CD1c-positive myeloid dendritic cell (primary cell): ENCODE measurements around the gene TMEM120A.
A peak's percentile ranks its signal among the peaks of the same experiment; 100 is the strongest.

Experiments
- DNase-seq: peaks from one replicate; pipeline ENCODE4 v3.0.0-alpha.2; 2016; ENCODE audit errors: extremely low spot score

The TMEM120A gene

DNA sequence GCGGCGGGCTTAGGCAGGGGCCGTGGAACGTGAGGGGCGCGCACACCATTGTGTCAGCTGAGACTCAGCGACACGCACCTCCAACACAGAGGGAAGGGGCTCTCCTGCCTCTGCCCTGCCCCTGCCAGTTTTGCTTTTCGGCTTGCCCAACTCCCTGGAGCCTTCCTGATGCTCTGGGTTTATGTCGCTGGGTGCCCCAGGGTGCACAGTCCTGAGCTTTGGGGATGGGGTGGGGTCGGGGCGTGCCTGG, 13.3 kb downstream of the TMEM120A start:
- DNase-seq = no peak

DNA sequence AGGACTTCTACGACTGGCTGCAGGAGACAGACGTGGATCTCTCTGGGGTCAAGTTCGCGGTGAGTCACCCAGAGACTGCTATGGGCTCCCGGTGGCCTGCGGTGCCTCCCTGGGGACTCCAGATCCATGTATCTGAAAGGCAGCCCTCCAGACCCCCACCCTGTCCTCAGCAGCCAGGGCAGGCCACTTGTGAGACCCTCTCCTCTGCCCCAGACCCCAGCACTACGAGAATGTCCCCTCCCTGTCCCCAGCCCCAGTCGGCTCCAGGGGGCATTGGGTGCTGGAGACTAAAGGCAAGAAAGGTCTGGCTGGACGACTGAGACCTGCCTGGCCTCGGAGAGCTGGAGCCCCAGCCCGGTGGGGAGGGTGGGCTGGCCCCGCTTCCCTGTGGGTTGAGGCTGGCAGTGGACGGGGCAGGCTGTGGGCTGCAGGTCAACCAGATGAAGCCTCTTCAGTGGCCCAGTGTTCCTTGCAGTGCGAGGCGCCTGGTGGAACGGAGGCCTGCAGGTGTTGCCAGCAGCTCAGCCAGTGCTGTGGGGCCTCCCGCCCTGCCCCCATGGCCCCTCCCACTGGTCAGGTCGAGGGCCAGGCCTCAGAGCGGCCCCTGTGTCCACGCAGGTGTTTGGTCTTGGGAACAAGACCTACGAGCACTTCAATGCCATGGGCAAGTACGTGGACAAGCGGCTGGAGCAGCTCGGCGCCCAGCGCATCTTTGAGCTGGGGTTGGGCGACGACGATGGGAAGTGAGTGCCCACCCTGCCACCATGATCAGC, 13.8 kb downstream of the TMEM120A start:
- no peak for DNase-seq

DNA sequence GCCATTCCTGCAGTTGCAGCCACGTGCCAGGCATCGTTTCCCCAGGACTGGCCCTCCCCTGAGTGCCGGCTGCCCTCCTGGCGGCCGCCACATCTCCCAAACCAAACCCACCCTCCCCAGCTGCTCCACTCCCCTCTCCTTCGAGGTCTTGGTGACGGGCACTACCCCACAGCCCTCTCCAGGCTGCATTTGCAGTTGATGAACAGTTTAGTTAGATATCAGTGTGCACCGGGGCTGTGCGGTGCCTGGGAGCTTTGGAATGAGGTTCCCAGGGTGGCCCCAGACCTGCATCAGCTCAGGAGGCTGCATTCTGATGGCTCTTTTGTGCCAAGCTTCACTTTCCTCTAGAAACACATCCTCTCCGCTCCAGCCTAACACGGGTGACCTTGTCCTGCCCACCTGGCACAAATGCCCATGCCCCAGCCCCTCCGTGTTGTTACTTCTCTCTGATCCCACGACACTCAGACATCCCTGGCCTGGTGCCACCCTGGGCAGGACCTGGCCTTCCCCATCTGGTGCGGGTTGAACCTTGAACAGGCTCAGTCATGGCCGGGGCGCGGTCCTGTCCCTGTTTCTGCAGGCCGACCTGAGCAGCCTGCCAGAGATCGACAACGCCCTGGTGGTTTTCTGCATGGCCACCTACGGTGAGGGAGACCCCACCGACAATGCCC, 14.5 kb downstream of the TMEM120A start:
- no peak for DNase-seq

DNA sequence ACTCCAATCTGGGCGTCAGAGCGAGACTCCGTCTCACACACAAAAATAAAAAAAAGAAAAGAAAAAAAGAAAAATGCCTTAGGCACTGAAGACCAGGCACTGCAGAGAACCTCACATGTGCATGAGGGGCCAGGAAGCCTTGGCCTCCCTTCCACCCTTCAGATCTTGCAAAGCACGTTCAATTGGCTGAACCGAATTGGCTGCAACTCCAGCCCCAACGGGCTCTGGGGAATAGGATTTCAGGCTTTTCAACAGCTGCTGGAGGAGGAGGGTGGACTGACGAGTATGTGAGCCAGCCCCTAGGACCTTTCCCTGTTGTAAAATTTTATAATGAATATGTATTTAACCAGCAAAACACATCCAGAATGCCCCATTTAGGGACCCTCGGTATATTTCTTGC, 16.7 kb downstream of the TMEM120A start:
- DNase-seq = no peak

DNA sequence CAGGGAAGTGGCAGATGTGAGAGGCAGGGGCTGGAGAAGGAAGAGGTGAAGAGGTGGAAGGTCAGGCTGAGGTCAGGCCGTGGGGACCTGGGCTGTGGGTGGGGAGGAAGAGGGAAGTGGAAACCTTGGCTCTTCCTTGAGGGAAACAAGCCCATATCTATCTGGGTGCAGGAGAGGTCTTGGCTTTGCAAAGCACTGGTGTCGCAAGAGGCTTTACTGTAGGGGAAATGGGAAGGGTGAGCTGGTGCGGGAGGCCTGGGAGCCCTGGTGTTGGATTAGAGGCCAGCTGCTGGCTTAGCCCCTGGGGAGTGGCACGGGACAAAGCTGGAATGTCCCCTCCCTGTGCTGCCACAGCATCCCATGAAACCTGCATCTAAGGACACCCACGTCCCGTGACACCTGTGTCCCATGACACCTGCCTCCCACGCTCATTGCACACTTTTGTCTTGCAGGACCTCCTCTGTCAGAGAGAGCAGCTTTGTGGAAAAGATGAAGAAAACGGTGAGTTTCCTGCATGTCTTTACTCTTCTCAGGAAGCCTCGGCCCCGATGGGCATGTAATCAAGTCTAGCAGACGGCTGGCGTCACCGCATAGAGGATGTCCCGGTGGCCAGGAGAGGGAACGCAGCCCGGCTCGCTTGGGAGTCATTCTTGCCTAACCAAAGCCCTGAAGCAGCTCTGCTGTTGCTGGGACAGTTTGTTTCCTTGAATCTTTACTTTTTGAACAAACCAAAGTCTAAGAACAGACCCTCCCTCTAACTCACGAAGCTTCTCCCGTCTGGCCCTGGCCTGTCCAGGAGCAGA, 22.2 kb downstream of the TMEM120A start:
- DNase-seq = peak; percentile 86

DNA sequence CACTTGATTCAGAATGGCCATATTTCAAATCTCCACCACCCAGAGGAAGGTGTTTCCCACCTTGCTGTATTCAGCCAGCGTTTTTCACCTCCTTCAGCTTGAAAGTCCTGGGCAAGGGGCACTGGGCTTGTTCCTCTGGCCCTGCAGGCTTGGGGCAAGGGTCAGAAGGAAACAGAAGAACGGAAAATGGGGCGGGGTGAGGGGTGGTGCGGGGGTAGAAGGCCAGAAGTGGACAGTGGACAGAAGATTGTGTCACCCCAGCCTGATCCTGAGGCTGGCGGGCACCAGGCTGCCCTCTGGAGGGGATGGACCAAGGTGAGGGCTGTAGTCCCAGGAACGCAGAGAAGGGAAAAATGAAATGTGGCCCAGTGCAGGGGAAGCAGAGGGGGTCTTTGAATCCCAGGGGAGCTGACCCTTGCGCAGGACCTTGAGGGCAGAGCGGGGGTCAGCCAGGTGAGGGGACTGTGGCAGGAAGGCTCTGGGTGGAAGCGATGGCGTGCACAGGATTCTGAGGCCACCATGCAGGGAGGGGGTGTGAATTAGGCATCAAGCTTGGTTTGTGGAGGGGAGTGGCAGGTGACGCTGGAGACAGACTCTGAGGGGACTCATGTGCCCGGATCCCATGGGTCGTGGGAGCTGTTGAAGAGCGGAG, 23.0 kb downstream of the TMEM120A start:
- DNase-seq = no peak

DNA sequence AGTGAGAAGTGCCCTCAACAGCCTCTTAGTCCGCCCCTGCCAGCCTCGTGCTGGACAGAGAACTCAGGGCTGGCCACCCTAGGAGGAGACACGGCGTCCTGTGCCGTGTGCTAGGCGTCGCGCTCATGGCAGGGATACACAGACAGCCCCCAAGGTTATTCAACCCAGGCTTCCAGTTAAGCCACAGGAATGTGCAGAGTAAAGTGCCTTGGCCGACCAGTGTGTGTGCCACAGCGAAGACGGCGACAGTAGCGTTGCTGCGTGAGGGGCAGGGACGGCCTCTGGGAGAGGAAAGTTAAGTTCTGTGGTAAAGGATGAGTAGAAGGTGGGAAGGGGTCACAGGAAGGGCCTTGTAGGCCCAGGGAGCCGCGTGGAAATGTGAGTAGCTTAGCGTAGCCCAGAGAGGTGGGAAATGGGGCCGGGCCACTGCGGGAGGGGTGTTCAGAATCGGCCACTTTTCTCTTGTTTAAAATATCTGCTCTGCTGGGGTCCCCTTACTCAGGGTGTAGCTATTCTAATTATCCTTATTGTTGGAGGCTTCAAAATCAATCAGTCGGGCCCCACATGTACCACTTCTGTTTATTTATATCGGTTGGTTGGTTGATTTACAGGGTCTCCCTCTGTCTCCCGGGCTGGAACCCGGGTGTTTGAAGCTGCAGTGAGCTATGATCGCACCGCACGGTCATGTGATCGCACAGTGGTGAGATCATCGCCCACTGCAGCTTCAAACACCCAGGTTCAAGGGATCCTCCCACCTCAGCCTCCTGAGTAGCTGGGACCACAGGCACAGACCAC, 24.5 kb downstream of the TMEM120A start:
- DNase-seq = no peak

DNA sequence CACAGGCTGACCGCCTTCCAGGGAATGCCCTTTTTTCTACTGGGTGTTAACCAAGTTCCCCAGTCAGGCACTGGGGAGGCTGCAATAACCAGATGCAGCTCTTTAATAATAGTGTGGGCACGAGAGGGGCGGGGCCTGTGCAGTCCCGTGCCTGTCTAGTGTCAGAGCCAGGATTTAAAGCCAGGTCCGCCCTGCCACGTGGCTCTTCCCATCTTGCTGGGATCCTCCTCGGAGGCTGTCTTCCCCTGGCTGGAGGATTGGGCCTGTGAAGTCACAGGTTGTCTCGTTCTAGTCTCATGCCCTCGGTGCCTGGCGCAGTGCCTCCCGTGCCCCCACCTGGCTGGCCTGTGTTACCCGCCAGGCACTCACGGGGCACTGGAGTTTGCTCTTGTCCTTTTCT, 25.2 kb downstream of the TMEM120A start:
- no peak for DNase-seq

DNA sequence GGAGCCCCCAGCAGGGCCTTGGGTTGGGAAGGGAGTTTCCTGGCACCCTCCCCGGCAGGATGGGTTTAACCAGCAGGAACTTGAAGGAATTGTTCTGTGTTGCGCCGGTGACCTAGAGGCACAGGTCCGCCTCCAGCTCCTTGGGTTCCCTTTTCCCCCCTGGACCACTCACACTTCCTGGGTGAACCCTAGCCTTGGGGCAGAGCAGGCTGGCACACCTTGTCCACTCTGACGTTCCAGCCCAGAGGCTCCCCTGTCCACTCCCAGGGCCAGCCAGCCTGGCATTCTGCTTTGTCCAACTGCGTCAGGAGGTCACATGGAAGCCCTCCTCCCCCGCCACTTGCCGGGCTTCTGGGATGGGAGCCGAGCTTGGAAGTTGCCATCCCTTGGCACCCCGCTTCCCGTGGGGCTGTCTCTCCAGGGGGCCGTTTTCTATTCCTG, 25.8 kb downstream of the TMEM120A start:
- DNase-seq = no peak

DNA sequence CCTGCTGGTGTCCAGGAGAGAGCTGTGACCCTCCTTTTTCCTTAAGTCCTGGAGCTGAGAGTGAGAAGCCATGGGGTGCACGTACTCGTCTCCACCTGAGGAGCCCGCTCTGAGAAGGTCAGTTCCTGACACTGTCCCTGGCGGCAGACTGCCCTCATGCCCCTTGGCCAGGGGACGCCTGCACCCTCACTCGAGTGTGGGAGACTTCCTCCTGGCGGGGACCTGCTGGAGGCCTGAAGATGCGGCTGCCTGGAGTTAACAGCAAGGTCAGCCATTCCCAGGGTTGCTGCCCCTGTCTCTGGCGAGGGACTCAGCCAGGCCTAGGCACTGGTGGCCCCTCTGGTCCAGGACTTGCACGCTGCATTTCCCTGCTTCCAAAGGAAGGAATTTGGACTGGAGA, 26.4 kb downstream of the TMEM120A start:
- peak; percentile 48 for DNase-seq

DNA sequence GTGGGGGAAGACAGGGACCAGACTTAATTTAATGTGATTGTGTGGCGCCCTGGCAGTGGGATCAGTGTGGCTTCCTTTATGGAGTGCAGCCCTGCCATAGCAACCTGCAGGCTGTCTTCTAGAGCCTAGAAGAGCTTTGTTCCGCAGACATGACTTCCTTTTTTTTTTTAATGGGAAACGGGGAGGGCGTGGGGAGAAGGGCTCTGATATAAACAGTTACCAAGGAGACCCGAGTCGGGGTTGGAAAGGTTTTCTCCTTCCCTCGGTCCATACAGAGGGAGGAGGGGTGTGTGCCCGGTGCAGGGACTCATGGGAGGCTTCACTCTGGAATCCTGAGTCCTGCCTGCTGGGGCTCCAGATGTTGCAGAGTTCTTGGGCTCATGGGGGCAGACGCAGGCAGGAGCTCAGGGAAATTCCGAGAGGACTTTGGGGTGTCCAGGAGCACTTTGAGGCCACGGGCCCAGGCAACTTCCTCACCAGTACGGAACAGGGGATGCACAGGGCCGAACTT, 26.9 kb downstream of the TMEM120A start:
- DNase-seq = peak; percentile 82

DNA sequence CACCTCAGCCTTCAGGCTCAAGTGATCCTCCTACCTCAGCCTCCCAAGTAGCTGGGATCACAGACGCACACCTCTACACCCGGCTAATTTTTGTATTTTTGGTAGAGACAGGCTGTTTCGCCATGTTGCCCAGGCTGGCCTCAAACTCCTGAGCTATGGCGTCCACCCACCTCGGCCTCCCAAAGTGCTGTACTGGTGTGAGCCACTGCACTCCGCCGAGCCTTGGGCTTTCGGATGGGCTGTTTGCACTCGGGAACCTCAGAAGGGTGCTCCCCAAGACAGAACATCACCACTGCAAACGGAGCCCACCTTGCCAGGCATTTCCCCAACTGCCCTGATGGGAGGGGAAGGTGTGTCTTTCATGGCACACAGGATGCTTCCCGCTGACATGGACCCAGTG, 27.3 kb downstream of the TMEM120A start:
- DNase-seq = no peak

DNA sequence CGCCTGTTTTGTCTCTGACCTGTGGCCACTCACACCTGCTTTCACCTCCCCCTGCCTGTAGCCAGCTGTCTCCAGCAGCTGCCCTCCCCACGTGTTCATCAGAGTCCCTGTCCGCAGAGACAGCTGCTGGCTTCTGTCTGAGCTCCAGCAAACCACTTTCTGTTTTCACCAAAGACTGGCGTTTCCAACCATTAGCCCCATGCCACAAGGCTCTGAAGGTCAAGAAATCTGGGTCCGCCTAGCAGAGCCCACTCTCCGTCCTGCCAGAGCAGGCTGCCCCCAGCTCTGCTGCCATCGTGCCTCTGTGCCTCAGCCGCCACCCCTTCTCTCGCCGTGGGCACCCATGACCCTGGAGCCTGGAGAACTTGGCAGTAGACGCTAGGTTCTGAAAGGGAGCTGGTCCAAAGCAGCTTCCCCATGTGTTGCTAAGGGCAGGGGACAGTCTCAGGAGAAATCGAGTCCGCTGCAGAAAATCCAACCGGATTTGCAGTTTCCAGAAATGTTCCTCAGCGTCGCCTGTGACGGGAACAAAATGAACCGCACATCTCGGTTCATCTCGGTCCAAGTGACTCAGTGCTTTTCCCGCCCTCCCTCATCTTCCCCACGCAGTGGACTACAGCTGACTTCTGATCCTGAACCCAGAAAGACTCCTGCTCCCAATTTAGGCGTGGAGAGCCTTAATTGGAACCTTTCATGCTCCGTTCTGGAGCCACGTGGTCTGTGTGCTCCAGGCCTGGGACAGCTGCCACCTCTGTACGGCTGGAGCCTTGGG, 28.0 kb downstream of the TMEM120A start:
- no peak for DNase-seq

DNA sequence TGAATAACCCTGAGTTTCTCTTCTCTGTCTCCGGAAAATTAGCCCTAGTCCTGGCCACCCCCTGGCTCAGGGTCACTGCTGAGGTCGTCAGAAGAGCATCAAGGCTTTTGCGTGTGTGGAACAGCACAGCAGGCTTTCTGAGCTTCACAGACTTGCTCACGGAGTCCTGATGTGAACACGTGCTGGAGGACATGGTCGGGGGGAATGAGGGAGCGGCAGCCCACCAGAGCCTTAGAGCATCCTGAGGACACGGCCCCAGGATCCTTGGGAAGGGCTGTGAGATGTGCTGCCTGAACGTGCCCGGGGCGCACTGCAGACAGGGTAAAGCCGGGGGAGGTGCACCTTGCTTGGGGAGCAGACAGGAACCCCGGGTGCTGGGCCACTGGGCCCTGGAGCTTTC, 28.8 kb downstream of the TMEM120A start:
- no peak for DNase-seq

DNA sequence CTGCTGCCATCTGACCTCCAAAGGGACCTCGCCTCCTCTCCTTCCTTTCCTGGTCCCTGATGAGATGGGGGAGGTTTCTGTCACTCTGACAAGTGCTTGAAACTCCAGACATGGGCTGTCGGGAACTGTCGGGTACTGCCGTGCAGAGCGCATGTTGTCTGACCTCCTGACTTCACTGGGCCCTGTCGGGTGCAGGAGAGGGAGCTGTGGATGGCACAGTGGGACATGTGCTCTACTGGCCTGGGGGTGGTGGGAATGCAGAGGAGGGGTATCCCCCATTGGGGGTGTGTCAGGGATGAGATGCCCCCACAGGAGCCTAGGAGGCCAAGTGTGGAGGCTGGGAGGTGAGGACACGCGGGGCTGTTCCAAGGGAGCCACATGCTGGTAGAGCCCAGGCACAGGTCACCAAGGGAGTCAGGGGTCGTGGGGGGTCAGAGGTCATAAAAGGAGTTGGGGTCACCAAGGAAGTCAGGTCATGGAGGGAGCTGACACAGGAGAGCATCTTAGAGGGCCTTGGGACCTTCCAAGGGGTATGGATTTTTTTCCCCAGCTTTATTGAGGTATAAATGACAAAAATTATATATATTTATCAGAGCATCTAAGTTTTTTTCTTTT, 30.9 kb downstream of the TMEM120A start:
- no peak for DNase-seq

DNA sequence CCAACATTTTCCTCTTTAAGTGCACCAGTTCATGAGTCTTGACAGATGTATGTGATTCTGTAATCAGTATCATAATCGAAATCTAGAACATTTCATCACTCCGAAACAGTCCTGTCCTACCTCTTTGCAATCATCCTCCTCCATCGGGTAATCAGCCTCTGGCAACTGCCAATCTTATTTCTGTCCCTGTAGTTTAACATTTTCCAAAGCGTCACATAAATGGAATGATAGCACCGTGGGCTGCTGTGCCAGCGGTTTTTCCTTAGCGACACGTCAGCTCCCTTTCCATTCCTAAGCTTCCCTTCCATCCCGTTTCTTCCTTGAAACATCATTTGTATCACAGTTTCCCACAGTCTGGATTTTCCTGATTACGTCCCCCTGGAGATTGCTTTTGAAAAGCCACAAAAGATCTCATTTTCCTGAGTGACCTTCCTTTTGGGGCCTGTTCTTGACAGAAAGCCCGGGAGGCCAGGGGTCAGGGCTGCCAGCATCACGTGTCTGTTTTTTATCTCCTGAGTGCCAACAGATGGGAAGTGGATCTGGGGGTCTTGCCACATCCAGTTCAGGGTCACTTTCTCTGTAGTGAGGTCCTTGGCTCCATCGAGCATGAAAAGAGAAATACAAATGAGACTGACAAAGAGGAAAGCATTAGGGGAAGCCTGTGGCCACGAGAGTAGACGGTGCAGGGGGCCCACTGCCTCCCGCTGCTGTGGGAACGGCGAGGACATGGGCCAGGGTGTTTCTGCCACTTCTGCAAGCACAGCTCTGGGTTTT, 31.6 kb downstream of the TMEM120A start:
- DNase-seq = no peak

DNA sequence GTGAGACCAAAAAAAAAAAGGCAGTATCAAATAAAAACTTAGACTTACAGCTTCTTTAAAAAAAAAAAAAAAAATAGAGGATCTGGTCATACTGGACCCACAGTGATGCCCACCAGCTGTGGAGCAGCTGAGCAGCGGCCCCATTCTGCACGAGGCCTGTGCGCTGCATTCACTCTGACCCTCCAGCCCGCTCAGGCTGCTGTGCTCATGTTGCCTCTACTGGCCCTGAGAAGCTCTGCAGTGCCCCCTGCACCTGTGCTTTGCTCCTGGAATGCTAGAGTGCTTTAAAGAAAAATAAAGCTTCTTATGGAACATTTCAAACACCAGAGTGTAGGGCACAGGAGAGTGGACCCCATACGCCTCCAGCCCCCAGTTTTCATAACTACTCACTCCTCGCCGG, 33.2 kb downstream of the TMEM120A start:
- no peak for DNase-seq

DNA sequence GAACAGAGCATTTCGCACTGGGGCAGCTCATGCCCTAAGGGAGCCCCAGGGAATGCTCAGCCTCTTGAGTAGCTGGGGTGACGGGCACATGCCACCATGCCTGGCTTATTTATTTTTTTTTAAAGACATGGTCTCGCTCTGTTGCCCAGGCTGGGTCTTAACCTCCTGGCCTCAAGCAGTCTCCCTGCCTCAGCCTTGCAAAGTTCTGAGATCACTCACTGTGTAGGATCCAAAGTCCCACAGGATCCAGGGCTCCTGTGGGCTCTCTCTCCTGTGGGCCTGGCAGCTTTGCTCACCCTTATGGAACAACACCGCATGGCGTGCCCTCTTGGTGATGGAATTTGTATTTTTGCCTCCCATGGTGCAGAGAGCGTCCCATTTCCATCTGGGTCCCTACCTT, 34.0 kb downstream of the TMEM120A start:
- DNase-seq = no peak

DNA sequence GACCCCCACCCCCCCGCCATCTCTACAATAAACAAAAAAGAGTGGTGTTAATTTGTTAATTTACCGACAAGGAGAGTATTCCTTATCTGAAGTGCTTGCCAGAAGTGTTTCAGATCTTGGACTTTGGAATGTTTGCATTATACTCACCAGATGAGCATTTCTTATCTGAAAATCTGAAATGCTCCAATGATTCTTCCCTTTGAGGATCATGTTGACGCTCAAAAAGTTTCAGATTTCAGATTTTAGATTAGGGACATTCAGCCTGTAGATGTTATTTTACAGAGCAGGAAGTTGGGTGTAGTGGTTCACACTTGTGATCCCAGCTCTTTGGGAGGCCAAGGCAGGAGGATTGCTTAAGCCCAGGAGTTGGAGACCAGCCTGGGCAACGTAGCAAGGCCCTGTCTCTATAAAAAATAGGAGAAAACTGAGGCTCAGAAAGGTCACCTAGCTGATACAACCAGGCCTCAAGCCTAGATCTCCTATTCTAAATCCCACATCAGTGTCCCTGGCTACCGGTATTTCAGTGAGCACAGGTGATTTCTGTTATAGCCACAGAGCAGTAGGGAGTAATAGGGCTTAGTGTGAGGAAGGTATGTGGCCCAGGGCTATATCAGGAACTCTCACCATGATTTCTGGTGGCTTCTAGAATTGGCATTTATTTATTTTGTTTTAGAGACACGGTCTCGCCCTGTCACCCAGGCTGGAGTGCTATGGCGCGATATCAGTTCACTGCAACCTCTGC, 35.4 kb downstream of the TMEM120A start:
- no peak for DNase-seq
